Tibial artery (tissue), 4 donors: ENCODE data around the gene GRIP1.

ENCODE experiments used
- DNase-seq, 2 donors: peaks; one replicate each; pipeline ENCODE4 v3.0.0-alpha.2; 2019
- H3K27ac ChIP-seq, 2 donors: fragments of 200-600 bp; sonication (generic) in 1 of 2; 1 replicate in 1 of 2; 2 replicates in 1 of 2; pipeline ENCODE4 v1.5.1; 2018 to 2019; ENCODE audit warnings: mild to moderate bottlenecking in 1 of 2
- H3K27me3 ChIP-seq, 2 donors: fragments of 200-600 bp; sonication (generic) in 1 of 2; one replicate each; pipeline versions ENCODE4 v1.5.1 to v1.6.0; 2016 to 2019
- H3K36me3 ChIP-seq, 3 donors: fragments of 200-600 bp; sonication (generic) in 2 of 3; one replicate each; pipeline ENCODE4 v1.5.1; 2016 to 2019; ENCODE audit warnings: mild to moderate bottlenecking in 2 of 3
- H3K4me1 ChIP-seq, 4 donors: fragments of 200-600 bp; sonication (generic) in 2 of 4; 1 replicate in 3 of 4; 2 replicates in 1 of 4; pipeline ENCODE4 v1.5.1; 2016 to 2019
- H3K4me3 ChIP-seq, 2 donors: fragments of 200-600 bp; sonication (generic) in 1 of 2; 1 replicate in 1 of 2; 2 replicates in 1 of 2; pipeline ENCODE4 v1.5.1; 2018 to 2019; ENCODE audit warnings: mild to moderate bottlenecking in 2 of 2
- H3K9me3 ChIP-seq, 3 donors: fragments of 200-600 bp; sonication (generic) in 1 of 3; one replicate each; pipeline ENCODE4 v1.5.1; 2016 to 2019
- CTCF ChIP-seq, 2 experiments: fragments of 200-600 bp in 1 of 2; fragments of 450-650 bp in 1 of 2; IDR thresholded peaks; one replicate each; pipeline ENCODE4 v1.5.1; 2017 to 2019; ENCODE audit warnings: antibody characterized with exemption in 2 of 2, mild to moderate bottlenecking in 1 of 2, moderate library complexity in 1 of 2
- intact Hi-C: fragments of 100-400 bp; cut with DNase I; formaldehyde crosslinking; loops from one replicate; pipeline ENCODE4 v1.15.0; 2023; ENCODE audit warnings: low total_unique reads

The GRIP1 gene

DNA sequence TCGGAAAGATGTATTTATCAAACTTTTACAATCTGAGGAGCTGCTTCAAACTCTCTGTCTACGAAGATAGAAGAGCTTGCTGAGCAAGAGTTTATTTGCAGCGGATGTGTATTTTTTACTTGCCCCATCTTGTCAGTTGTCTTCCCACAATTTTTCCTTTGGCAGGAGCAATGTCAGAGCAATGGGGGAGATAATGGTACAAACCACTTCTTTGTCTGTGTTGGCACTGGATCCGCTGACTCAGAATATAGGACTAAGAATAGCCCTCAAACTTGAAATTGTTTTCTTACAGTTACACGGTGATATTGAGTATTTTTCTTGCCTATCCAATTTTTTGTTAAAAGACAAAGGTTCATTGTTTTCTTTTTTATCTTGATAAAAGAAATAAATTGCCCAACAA lies 348.9 kb downstream of the GRIP1 start:
- no peak for DNase-seq
- H3K4me3 ChIP-seq: no peak overlapping the region
- no peak overlapping the region for H3K27ac ChIP-seq
- H3K36me3 ChIP-seq: peaks cover 7 to 24% (median 15%) of the 10 kb centered on the region in 3 donors
- no peak for TF ChIP-seq CTCF (IDR thresholded peaks at IDR 0.05)
- intact Hi-C loops: no loop called here
- H3K9me3 ChIP-seq: no peaks in the 10 kb centered on the region
- H3K4me1 ChIP-seq: no peaks in the 10 kb centered on the region
- no peaks in the 10 kb centered on the region for H3K27me3 ChIP-seq

- peaks cover 0 to 13% (median 0%) of the 10 kb centered on the region in 3 donors for H3K36me3 ChIP-seq
- H3K4me3 ChIP-seq: no peak overlapping the region
- H3K27me3 ChIP-seq: no peaks in the 10 kb centered on the region
- H3K4me1 ChIP-seq: no peaks in the 10 kb centered on the region
- no peak for DNase-seq
- TF ChIP-seq CTCF (IDR thresholded peaks at IDR 0.05): no peak
- no peaks in the 10 kb centered on the region for H3K9me3 ChIP-seq
- H3K27ac ChIP-seq: no peak overlapping the region
- intact Hi-C loops: no loop called here
These were observed 355.9 kb downstream of the GRIP1 start for GRCh38 chr12:66323017-66323416.

DNA sequence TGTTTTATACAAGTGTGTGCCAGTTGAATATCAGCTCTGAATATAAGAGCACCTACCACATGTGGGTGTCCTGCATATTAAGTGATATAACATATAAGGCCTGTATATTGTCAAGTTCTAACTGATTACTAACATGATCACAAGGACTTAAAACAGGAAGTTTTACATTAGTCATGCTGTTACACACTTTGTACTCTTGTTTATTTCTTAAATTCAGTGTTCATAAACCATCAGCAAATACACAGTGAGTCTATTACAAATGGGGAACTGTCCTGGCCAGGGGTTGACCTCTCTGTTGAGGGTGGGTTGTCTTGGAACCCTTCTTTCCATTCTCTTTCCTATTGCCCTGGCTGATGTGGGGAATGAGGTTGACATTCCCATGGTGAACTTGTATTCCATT lies 357.4 kb downstream of the GRIP1 start:
- Histone ChIP-seq H3K9me3 (no peaks in the 10 kb centered on the region), H3K36me3 (peaks cover 0 to 13% (median 0%) of the 10 kb centered on the region in 3 donors), H3K4me1 (no peaks in the 10 kb centered on the region), H3K4me3 (no peak overlapping the region), H3K27ac (no peak overlapping the region), H3K27me3 (no peaks in the 10 kb centered on the region)
- intact Hi-C loops: no loop called here
- TF ChIP-seq CTCF (IDR thresholded peaks at IDR 0.05): no peak
- DNase-seq: no peak

DNA sequence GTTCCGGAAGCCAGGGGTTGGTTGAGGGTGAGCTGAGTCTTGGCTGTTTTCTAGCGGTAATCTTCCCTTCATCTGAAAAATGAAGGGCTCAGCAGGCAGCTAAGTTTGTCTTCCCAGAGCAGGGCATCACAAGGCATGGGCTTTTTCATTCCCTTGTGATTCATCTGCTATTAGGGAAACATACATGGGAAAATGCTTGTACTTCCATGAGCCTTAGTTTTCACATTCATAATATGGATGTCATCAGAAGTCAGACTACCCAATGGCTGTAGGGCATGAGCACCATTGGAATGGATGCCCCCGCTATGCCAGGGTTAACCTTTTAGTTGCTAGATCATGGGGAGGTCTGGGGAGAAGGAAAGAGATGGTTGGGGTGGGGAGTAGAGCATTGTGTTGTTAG lies 357.9 kb downstream of the GRIP1 start:
- no peak for TF ChIP-seq CTCF (IDR thresholded peaks at IDR 0.05)
- H3K27me3 ChIP-seq: no peaks in the 10 kb centered on the region
- peaks cover 0 to 14% (median 1%) of the 10 kb centered on the region in 3 donors for H3K36me3 ChIP-seq
- H3K27ac ChIP-seq: no peak overlapping the region
- H3K4me1 ChIP-seq: no peaks in the 10 kb centered on the region
- H3K4me3 ChIP-seq: no peak overlapping the region
- intact Hi-C loops: no loop called here
- no peaks in the 10 kb centered on the region for H3K9me3 ChIP-seq
- DNase-seq: no peak

- Histone ChIP-seq H3K27me3 (no peaks in the 10 kb centered on the region), H3K36me3 (peaks cover 0 to 12% (median 5%) of the 10 kb centered on the region in 3 donors), H3K4me3 (no peak overlapping the region), H3K4me1 (no peaks in the 10 kb centered on the region), H3K9me3 (no peaks in the 10 kb centered on the region), H3K27ac (no peak overlapping the region)
- no peak for TF ChIP-seq CTCF (IDR thresholded peaks at IDR 0.05)
- no peak for DNase-seq
- intact Hi-C loops: no loop called here
These were observed 359.5 kb downstream of the GRIP1 start for GRCh38 chr12:66319266-66319954.
